Ishikawa (cell line): ENCODE data around the gene ARGLU1.

ENCODE experiments used
- RAD21 ChIP-seq: IDR thresholded peaks from 2 replicates; pipeline ENCODE4 v1.6.1; 2012; ENCODE audit warnings: low read depth
- TAF1 ChIP-seq: IDR thresholded peaks from 2 replicates; pipeline ENCODE4 v1.6.1; 2012; ENCODE audit warnings: low read depth, mild to moderate bottlenecking
- YY1 ChIP-seq: IDR thresholded peaks from 2 replicates; pipeline ENCODE4 v1.6.1; 2012; ENCODE audit warnings: low read depth

DNA sequence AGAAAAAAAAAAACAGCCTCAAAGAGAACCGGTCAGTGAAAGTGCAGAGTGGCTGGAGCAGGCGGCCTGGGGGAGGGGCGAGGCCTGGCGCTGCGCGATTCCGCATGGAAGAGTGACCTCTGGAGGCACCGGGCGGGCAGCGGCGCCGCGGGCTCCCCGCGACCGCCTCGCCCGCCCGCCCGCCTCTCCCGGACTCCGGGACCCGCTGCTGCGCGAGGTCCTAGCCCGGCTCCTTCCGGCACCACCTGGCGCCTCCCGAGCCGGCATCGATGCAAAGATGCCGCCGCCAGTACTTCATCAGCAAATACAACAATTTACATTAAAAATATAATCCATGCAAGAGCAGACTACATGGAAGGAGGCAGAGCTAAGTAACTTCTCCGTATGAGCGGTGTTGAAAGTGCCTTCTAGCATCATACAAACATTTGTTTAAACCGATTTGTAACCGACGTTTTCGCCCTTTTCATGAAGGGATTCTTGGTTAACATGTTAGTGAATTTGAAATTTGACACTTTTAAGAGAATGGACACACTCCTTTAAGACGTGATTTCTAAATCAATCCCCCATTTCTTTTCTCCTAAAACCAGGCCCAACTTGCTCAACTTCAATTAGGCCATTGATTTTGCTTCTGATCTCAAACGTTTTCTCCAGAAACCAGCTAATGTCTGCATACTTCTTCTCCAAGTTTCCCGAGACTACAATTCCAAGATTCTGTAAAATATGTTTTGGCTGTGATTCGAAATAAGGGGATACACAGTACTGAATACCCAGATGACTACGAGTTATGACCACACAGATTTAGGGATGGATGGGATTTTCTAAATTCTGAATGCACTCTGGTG is 34.6 kb downstream of the ARGLU1 start:
- no peak for TF ChIP-seq TAF1
- no peak for TF ChIP-seq YY1
- no peak for TF ChIP-seq RAD21
